ENCODE results near the gene DCUN1D3.

- TF ChIP-seq, protein P1, sequence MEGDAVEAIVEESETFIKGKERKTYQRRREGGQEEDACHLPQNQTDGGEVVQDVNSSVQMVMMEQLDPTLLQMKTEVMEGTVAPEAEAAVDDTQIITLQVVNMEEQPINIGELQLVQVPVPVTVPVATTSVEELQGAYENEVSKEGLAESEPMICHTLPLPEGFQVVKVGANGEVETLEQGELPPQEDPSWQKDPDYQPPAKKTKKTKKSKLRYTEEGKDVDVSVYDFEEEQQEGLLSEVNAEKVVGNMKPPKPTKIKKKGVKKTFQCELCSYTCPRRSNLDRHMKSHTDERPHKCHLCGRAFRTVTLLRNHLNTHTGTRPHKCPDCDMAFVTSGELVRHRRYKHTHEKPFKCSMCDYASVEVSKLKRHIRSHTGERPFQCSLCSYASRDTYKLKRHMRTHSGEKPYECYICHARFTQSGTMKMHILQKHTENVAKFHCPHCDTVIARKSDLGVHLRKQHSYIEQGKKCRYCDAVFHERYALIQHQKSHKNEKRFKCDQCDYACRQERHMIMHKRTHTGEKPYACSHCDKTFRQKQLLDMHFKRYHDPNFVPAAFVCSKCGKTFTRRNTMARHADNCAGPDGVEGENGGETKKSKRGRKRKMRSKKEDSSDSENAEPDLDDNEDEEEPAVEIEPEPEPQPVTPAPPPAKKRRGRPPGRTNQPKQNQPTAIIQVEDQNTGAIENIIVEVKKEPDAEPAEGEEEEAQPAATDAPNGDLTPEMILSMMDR (IDR thresholded peaks at IDR 0.05): peak; percentile 76 to 90 (median 90)
- TF ChIP-seq POLR2A (IDR thresholded peaks at IDR 0.05) (no peak), EP300 (IDR thresholded peaks at IDR 0.05) (no peak)
Measured at GRCh38 chr16:20849589-20850390, 50.4 kb downstream of the DCUN1D3 start.
